ENCODE data around the gene PLXNB3. TPM values are rescaled to one million over a fixed set of nuclear protein-coding genes. Genes with fewer than 3 reads are reported as not detected.

PLXNB3 gene
- total and polyA plus RNA-seq, 2 experiments from 2014 or later: 0.70 to 4.1 TPM

DNA sequence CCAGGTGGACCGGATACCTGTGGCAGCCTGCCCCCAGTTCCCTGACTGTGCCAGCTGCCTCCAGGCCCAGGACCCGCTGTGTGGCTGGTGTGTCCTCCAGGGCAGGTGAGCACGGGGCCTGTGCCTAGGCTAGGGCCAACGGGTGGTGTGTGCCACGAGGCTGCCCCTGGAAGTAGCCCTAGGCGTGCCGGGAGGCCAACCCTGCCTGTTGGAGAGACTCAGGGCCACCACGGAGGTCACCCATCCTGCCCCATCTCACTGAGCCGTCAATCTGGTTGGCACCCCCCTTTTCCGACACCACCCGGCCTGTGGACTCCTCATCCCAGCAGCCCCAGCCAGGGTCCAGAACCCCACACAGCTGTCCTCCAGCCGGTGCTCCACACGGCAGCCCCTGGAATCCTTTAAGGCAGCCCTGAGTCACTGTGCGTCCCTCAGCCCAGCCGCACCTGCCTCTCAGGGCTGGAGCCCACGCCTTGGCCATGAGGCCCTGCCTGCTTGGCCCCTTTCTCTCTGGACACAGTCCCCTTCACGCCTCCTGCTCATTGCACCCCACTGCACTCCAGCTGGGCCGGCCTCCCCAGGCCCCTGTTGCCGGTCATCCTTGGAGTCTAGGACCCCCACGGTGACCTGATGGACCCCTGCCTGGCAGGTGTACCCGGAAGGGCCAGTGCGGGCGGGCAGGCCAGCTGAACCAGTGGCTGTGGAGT lies 5.3 kb downstream of the PLXNB3 start (continued):
- TF ChIP-seq, protein P1, sequence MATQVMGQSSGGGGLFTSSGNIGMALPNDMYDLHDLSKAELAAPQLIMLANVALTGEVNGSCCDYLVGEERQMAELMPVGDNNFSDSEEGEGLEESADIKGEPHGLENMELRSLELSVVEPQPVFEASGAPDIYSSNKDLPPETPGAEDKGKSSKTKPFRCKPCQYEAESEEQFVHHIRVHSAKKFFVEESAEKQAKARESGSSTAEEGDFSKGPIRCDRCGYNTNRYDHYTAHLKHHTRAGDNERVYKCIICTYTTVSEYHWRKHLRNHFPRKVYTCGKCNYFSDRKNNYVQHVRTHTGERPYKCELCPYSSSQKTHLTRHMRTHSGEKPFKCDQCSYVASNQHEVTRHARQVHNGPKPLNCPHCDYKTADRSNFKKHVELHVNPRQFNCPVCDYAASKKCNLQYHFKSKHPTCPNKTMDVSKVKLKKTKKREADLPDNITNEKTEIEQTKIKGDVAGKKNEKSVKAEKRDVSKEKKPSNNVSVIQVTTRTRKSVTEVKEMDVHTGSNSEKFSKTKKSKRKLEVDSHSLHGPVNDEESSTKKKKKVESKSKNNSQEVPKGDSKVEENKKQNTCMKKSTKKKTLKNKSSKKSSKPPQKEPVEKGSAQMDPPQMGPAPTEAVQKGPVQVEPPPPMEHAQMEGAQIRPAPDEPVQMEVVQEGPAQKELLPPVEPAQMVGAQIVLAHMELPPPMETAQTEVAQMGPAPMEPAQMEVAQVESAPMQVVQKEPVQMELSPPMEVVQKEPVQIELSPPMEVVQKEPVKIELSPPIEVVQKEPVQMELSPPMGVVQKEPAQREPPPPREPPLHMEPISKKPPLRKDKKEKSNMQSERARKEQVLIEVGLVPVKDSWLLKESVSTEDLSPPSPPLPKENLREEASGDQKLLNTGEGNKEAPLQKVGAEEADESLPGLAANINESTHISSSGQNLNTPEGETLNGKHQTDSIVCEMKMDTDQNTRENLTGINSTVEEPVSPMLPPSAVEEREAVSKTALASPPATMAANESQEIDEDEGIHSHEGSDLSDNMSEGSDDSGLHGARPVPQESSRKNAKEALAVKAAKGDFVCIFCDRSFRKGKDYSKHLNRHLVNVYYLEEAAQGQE (IDR thresholded peaks at IDR 0.05; ENCODE audit: unreplicated experiment): no peak
- TF ChIP-seq, protein P2, sequence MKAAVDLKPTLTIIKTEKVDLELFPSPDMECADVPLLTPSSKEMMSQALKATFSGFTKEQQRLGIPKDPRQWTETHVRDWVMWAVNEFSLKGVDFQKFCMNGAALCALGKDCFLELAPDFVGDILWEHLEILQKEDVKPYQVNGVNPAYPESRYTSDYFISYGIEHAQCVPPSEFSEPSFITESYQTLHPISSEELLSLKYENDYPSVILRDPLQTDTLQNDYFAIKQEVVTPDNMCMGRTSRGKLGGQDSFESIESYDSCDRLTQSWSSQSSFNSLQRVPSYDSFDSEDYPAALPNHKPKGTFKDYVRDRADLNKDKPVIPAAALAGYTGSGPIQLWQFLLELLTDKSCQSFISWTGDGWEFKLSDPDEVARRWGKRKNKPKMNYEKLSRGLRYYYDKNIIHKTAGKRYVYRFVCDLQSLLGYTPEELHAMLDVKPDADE (IDR thresholded peaks at IDR 0.05): no peak
- TF ChIP-seq ZNF114 (CRISPR knock-in tag; IDR thresholded peaks at IDR 0.05) (no peak), EZH2 (IDR thresholded peaks at IDR 0.05; ENCODE audit: low read depth, unreplicated experiment) (no peak)

GRCh38 chrX:153769865-153770600 lies 6.0 kb downstream of the PLXNB3 start:
- Histone ChIP-seq H3K4me1 (ENCODE audit: insufficient read depth) (no peaks in the 10 kb centered on the region), H3K4me3 (no peak overlapping the region), H4K20me1 (replicated peaks; ENCODE audit: insufficient read depth) (no peaks in the 10 kb centered on the region), H3F3A (replicated peaks; ENCODE audit: low read depth) (no peaks in the 10 kb centered on the region), H3K27ac (ENCODE audit: low read depth) (no peak overlapping the region), H3K27me3 (ENCODE audit: insufficient read depth) (no peaks in the 10 kb centered on the region), H3K79me2 (replicated peaks; ENCODE audit: insufficient read depth) (no peaks in the 10 kb centered on the region), H3K4me2 (no peak overlapping the region), H3K9me2 (ENCODE audit: insufficient read depth) (no peaks in the 10 kb centered on the region), H3K36me3 (ENCODE audit: insufficient read depth) (no peaks in the 10 kb centered on the region), H2AFZ (no peak overlapping the region)
- H3K36me3 Mint-ChIP-seq (ENCODE audit: low read depth): no peaks in the 10 kb centered on the region
- no peaks in the 10 kb centered on the region for H3K9me3 Mint-ChIP-seq
- H3K27ac Mint-ChIP-seq: no peak overlapping the region
- DNase-seq (ENCODE audit: low spot score) (no peak), ATAC-seq (no peak)
- peaks cover 5% of the 10 kb centered on the region; the same call in 2 of the 3 replicates for H3K4me1 Mint-ChIP-seq
- peaks cover 7% of the 10 kb centered on the region for H3K27me3 Mint-ChIP-seq (ENCODE audit: insufficient read depth, low read depth, poor library complexity)
- H3K4me3 Mint-ChIP-seq: no peak overlapping the region
- TF ChIP-seq, protein P2 (IDR thresholded peaks at IDR 0.05): no peak
- TF ChIP-seq, protein P1 (IDR thresholded peaks at IDR 0.05; ENCODE audit: unreplicated experiment): no peak
- TF ChIP-seq CREB1 (CRISPR knock-in tag; IDR thresholded peaks at IDR 0.05; ENCODE audit: low read depth) (no peak), JUNB (IDR thresholded peaks at IDR 0.05; ENCODE audit: unreplicated experiment) (no peak), ZNF331 (CRISPR knock-in tag; IDR thresholded peaks at IDR 0.05; ENCODE audit: low read depth) (no peak), STAT1 (IDR thresholded peaks at IDR 0.05; ENCODE audit: unreplicated experiment) (no peak)

Data from GM23338 (cell line).